Measurements from ENCODE around the gene MLLT6. TPM values are rescaled to one million over a fixed set of nuclear protein-coding genes. Genes with fewer than 3 reads are reported as not detected.
A peak's percentile ranks its signal among the peaks of the same experiment; 100 is the strongest.

MLLT6 gene
- total and polyA plus RNA-seq, 2 of the 13 experiments (the other 11 are each of a cell fraction or from before 2014, with no cell fraction given), result 50.7 to 69.5 TPM

DNA sequence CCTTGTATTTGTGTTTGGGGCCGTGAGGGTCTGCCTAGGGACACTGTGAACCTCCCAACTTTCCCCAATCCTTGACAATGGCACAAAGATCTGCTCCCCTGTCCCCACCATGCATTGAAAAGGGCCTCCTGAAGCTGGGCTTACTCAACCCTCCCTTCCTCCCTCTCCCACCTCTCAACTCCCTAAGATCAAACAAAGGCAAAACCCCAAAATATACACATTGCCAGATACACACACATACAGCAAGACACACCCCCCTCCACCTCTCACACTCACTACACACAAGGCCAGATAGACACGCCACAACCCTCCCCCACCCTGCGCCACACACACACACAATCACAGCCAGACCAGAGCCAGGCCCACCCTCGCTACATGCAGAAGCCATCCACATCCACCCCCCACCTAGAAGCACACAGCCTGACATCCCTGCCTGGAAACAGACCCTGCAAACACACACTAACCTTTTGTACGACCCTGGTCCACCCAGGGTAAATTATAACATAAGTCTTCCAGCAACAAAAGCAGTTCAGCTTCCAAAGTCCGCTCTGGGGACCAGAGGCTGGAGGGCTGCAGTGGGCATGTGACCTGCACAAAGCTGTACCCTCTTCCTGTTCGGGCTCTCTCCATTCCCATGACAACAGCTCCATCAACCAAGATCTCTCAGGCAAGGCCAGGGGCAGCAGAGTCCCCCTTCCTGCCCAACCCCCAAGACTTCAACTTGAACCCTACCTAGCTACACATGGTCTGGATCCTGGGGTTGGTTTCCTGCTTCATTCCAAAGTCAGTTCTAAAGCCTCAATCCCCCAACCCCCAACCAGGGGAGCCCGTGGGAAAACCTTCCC, 41.2 kb downstream of the MLLT6 start (continued):
- TF ChIP-seq, protein P1, sequence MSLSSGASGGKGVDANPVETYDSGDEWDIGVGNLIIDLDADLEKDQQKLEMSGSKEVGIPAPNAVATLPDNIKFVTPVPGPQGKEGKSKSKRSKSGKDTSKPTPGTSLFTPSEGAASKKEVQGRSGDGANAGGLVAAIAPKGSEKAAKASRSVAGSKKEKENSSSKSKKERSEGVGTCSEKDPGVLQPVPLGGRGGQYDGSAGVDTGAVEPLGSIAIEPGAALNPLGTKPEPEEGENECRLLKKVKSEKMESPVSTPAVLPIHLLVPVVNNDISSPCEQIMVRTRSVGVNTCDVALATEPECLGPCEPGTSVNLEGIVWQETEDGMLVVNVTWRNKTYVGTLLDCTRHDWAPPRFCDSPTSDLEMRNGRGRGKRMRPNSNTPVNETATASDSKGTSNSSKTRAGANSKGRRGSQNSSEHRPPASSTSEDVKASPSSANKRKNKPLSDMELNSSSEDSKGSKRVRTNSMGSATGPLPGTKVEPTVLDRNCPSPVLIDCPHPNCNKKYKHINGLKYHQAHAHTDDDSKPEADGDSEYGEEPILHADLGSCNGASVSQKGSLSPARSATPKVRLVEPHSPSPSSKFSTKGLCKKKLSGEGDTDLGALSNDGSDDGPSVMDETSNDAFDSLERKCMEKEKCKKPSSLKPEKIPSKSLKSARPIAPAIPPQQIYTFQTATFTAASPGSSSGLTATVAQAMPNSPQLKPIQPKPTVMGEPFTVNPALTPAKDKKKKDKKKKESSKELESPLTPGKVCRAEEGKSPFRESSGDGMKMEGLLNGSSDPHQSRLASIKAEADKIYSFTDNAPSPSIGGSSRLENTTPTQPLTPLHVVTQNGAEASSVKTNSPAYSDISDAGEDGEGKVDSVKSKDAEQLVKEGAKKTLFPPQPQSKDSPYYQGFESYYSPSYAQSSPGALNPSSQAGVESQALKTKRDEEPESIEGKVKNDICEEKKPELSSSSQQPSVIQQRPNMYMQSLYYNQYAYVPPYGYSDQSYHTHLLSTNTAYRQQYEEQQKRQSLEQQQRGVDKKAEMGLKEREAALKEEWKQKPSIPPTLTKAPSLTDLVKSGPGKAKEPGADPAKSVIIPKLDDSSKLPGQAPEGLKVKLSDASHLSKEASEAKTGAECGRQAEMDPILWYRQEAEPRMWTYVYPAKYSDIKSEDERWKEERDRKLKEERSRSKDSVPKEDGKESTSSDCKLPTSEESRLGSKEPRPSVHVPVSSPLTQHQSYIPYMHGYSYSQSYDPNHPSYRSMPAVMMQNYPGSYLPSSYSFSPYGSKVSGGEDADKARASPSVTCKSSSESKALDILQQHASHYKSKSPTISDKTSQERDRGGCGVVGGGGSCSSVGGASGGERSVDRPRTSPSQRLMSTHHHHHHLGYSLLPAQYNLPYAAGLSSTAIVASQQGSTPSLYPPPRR (CRISPR knock-in tag; IDR thresholded peaks at IDR 0.05; ENCODE audit: borderline replicate concordance), result peak; percentile 55; the same call in 1 of the 2 replicates
- TF ChIP-seq FOSL1 (CRISPR knock-in tag; IDR thresholded peaks at IDR 0.05; ENCODE audit: borderline replicate concordance) (no peak), YEATS4 (CRISPR knock-in tag; IDR thresholded peaks at IDR 0.05; ENCODE audit: borderline replicate concordance) (peak; percentile 50; the same call in 1 of the 2 replicates), ZFAT (CRISPR knock-in tag; conservative IDR thresholded peaks at IDR 0.05) (no peak), BCLAF1 (IDR thresholded peaks at IDR 0.05) (no peak), ZNF776 (CRISPR knock-in tag; IDR thresholded peaks at IDR 0.05) (no peak; the same call in 1 of the 2 replicates), ZNF678 (CRISPR knock-in tag; IDR thresholded peaks at IDR 0.05) (no peak), ZNF329 (CRISPR knock-in tag; IDR thresholded peaks at IDR 0.05; ENCODE audit: low read depth) (no peak), ZNF264 (CRISPR knock-in tag; IDR thresholded peaks at IDR 0.05) (peak; percentile 70), REXO4 (CRISPR knock-in tag; IDR thresholded peaks at IDR 0.05; ENCODE audit: borderline replicate concordance) (no peak), KMT2B (CRISPR knock-in tag; IDR thresholded peaks at IDR 0.05) (no peak; the same call in 1 of the 2 replicates), ATF7-NPFF (CRISPR knock-in tag; IDR thresholded peaks at IDR 0.05; ENCODE audit: low read depth) (no peak), ZNF496 (CRISPR knock-in tag; IDR thresholded peaks at IDR 0.05; ENCODE audit: insufficient replicate concordance) (no peak), SIN3B (IDR thresholded peaks at IDR 0.05; ENCODE audit: low read length) (no peak)
- TF ChIP-seq, protein P2, sequence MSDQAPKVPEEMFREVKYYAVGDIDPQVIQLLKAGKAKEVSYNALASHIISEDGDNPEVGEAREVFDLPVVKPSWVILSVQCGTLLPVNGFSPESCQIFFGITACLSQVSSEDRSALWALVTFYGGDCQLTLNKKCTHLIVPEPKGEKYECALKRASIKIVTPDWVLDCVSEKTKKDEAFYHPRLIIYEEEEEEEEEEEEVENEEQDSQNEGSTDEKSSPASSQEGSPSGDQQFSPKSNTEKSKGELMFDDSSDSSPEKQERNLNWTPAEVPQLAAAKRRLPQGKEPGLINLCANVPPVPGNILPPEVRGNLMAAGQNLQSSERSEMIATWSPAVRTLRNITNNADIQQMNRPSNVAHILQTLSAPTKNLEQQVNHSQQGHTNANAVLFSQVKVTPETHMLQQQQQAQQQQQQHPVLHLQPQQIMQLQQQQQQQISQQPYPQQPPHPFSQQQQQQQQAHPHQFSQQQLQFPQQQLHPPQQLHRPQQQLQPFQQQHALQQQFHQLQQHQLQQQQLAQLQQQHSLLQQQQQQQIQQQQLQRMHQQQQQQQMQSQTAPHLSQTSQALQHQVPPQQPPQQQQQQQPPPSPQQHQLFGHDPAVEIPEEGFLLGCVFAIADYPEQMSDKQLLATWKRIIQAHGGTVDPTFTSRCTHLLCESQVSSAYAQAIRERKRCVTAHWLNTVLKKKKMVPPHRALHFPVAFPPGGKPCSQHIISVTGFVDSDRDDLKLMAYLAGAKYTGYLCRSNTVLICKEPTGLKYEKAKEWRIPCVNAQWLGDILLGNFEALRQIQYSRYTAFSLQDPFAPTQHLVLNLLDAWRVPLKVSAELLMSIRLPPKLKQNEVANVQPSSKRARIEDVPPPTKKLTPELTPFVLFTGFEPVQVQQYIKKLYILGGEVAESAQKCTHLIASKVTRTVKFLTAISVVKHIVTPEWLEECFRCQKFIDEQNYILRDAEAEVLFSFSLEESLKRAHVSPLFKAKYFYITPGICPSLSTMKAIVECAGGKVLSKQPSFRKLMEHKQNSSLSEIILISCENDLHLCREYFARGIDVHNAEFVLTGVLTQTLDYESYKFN (CRISPR knock-in tag; conservative IDR thresholded peaks at IDR 0.05), result peak; percentile 97

Measured in HepG2 (cell line).